AG09309 (cell line): Measurements from ENCODE around the gene SOBP.

Source experiments
- DNase-seq: peaks from one replicate; pipeline ENCODE4 v3.0.0-alpha.2; 2010; ENCODE audit warnings: low read depth
- H3K4me3 ChIP-seq: 2 replicates; pipeline ENCODE4 v1.5.1; 2011; ENCODE audit warnings: mild to moderate bottlenecking, low read depth, low read length, moderate library complexity; ENCODE audit not compliant: control insufficient read depth
- TF ChIP-seq, protein P1 (sequence below): IDR thresholded peaks from 2 replicates; pipeline ENCODE4 v1.5.1; 2011; ENCODE audit warnings: mild to moderate bottlenecking, low read depth, low read length, inconsistent platforms; ENCODE audit not compliant: insufficient read depth, control insufficient read depth; ENCODE audit errors: missing control alignments

The SOBP gene

GRCh38 chr6:107690643-107691061, 200.7 kb downstream of the SOBP start:
- TF ChIP-seq, protein P1, sequence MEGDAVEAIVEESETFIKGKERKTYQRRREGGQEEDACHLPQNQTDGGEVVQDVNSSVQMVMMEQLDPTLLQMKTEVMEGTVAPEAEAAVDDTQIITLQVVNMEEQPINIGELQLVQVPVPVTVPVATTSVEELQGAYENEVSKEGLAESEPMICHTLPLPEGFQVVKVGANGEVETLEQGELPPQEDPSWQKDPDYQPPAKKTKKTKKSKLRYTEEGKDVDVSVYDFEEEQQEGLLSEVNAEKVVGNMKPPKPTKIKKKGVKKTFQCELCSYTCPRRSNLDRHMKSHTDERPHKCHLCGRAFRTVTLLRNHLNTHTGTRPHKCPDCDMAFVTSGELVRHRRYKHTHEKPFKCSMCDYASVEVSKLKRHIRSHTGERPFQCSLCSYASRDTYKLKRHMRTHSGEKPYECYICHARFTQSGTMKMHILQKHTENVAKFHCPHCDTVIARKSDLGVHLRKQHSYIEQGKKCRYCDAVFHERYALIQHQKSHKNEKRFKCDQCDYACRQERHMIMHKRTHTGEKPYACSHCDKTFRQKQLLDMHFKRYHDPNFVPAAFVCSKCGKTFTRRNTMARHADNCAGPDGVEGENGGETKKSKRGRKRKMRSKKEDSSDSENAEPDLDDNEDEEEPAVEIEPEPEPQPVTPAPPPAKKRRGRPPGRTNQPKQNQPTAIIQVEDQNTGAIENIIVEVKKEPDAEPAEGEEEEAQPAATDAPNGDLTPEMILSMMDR, result no peak
- no peak overlapping the region for H3K4me3 ChIP-seq
- DNase-seq, result no peak

GRCh38 chr6:107691062-107691751, 201.3 kb downstream of the SOBP start:
- TF ChIP-seq, protein P1, result no peak
- DNase-seq, result peak; percentile 59
- no peak overlapping the region for H3K4me3 ChIP-seq

GRCh38 chr6:107692351-107692750, 202.4 kb downstream of the SOBP start:
- no peak overlapping the region for H3K4me3 ChIP-seq
- DNase-seq, result peak; percentile 70
- TF ChIP-seq, protein P1, result no peak

GRCh38 chr6:107695061-107695720, 205.3 kb downstream of the SOBP start:
- DNase-seq, result no peak
- no peak overlapping the region for H3K4me3 ChIP-seq
- TF ChIP-seq, protein P1, result no peak

- no peak overlapping the region for H3K4me3 ChIP-seq
- TF ChIP-seq, protein P1, result no peak
- DNase-seq, result no peak
These were observed 207.8 kb downstream of the SOBP start for GRCh38 chr6:107697682-107698081.

- TF ChIP-seq, protein P1, result no peak
- DNase-seq, result peak; percentile 52
- no peak overlapping the region for H3K4me3 ChIP-seq
These were observed 208.2 kb downstream of the SOBP start for GRCh38 chr6:107698146-107698545.
